Activated T-cell treated with anti-CD3 and anti-CD28 coated beads, Interleukin-2, amount 50 U/mL, for 4 hours (primary cell): ENCODE results near the gene GRK4. TPM values are rescaled to one million over a fixed set of nuclear protein-coding genes. Genes with fewer than 3 reads are reported as not detected.
A peak's percentile ranks its signal among the peaks of the same experiment; 100 is the strongest.
"Not testable (repeated sequence)": the region's sequence is repeated elsewhere in the genome, so short reads cannot be mapped to it uniquely, and the experiment has no call there.

Experiments
- ATAC-seq, 2 donors: fragments of 200-7000 bp; cut with Tn5 transposase; one replicate each; pipeline ENCODE4 v1.10.0; 2021
- DNase-seq: peaks from one replicate; pipeline ENCODE4 v3.0.0-alpha.2; 2020
- H3K27me3 Mint-ChIP-seq: one replicate; pipeline ENCODE4 v1.8.0; 2021; ENCODE audit warnings: low read depth, mixed read lengths
- H3K36me3 Mint-ChIP-seq: one replicate; pipeline ENCODE4 v1.8.0; 2022; ENCODE audit warnings: mixed read lengths; ENCODE audit not compliant: insufficient read depth
- H3K4me1 Mint-ChIP-seq: one replicate; pipeline ENCODE4 v1.8.0; 2021; ENCODE audit warnings: low read depth, mixed read lengths
- H3K4me3 Mint-ChIP-seq: one replicate; pipeline ENCODE4 v1.8.0; 2021; ENCODE audit warnings: mild to moderate bottlenecking, moderate library complexity, mixed read lengths
- H3K9me3 Mint-ChIP-seq: one replicate; pipeline ENCODE4 v1.8.0; 2021; ENCODE audit warnings: mixed read lengths
- total RNA-seq, 3 donors: library from RNA; stranded (reverse); gene quantifications; one replicate each; pipeline ENCODE4 v1.2.1, GENCODE V29; 2021

Gene GRK4
- 1 to 10 TPM; 2.7 to 3.0 (median 2.9) TPM for total RNA-seq

GRCh38 chr4:2963175-2963965 is at the start of gene GRK4, which contains the start of gene NOP14:
GRK4 (plus strand) TSS chr4:2963571; CDS start chr4:2964071, 500 bp downstream.
NOP14 (minus strand) TSS chr4:2963406; CDS start chr4:2963319, 87 bp downstream.
- Mint-ChIP-seq H3K4me1 (peaks cover 32% of the 10 kb centered on the region), H3K36me3 (peaks cover 17% of the 10 kb centered on the region), H3K27me3 (no peaks in the 10 kb centered on the region), H3K4me3 (peak within 1 kb of the TSS; percentile 90), H3K9me3 (no peaks in the 10 kb centered on the region)
- peak; percentile 89 for ATAC-seq
- DNase-seq: peak; percentile 96

DNA sequence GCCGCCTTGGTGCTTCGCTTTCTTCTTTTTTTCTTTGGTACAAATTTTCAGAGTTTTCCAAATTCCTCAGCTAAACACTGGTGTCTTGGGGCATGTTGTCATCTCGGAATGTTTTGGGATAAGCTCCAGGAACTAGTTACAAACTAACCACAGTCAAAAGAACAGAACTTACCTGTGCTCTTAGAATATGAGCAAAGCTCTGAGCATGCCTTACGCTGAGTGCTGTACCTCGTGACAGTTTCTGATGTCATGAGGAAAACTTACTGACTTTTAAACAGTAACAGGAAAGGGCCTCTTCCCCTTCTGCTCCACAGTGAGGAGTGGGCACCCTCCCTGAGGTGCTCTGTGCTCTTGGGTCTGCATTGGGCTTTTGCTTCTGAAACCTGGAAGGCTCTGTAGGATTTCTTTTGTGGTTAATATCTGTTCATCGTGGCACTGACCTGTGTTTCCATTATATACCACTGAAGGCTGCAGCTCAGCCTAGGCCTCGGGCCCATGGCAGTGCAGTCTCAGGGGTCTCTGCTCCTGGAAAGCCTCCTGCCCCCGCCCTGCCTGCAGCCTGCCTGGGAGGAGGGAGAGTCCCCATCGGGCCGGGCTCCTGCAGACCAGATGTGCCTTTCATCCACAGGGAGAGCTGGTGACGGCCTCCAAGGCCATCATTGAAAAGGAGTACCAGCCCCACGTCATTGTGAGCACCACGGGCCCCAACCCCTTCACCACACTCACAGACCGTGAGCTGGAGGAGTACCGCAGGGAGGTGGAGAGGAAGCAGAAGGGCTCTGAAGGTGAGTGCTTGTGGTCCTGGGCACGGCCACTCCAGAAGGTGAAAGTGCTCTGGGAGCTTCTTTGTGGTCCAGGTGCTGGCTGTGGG is 48.9 kb upstream of the GRK4 start:
- DNase-seq (no peak), ATAC-seq (peak in 1 of 2 donors; percentile 30)
- Mint-ChIP-seq H3K4me1 (peaks cover 19% of the 10 kb centered on the region), H3K4me3 (no peak overlapping the region), H3K9me3 (no peaks in the 10 kb centered on the region), H3K36me3 (peaks cover 42% of the 10 kb centered on the region), H3K27me3 (no peaks in the 10 kb centered on the region)

DNA sequence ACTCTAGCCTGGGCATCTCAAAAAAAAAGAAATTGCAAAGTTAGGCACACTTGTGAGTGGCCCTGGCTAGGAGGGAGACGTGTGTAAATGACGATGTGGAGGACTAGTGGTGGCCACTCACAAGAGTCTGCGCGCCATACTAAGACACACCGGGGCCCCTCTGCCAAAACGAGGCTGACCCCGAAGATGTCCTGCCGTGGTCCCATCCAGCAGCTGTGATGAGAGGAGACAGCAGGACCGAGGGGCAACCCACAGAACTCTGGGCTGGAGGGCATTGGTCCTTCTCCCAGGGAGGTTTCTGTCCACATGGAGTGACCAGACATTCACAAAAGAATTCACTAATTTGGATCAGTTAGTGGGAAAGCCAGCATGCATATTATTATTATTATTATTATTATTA is 47.6 kb upstream of the GRK4 start:
- no peak for ATAC-seq
- Mint-ChIP-seq H3K36me3 (peaks cover 48% of the 10 kb centered on the region), H3K27me3 (no peaks in the 10 kb centered on the region), H3K4me1 (peaks cover 32% of the 10 kb centered on the region), H3K4me3 (no peak overlapping the region), H3K9me3 (no peaks in the 10 kb centered on the region)
- no peak for DNase-seq

DNA sequence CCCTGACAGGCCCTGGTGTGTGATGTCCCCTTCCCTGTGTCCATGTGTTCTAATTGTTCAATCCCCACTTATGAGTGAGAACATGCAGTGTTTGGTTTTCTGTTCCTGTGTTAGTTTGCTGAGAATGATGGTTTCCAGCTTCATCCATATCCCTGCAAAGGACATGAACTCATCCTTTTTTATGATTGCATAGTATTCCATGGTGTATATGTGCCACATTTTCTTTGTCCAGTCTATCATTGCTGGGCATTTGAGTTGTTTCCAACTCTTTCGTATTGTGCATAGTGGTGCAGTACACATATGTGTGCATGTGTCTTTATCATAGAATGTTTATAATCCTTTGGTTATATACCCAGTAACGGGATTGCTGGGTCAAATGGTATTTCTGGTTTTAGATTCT is 46.7 kb upstream of the GRK4 start:
- ATAC-seq, H3K9me3 Mint-ChIP-seq, H3K4me3 Mint-ChIP-seq, DNase-seq, H3K27me3 Mint-ChIP-seq: not testable (repeated sequence)
- Mint-ChIP-seq H3K4me1 (peaks cover 39% of the 10 kb centered on the region), H3K36me3 (peaks cover 48% of the 10 kb centered on the region)

GRCh38 chr4:2918300-2918699 is 45.1 kb upstream of the GRK4 start:
- Mint-ChIP-seq H3K36me3 (peaks cover 54% of the 10 kb centered on the region), H3K4me1 (peaks cover 54% of the 10 kb centered on the region)
- H3K9me3 Mint-ChIP-seq, ATAC-seq, H3K27me3 Mint-ChIP-seq, DNase-seq, H3K4me3 Mint-ChIP-seq: not testable (repeated sequence)

- H3K4me3 Mint-ChIP-seq, H3K27me3 Mint-ChIP-seq, H3K9me3 Mint-ChIP-seq, ATAC-seq, DNase-seq: not testable (repeated sequence)
- peaks cover 58% of the 10 kb centered on the region for H3K4me1 Mint-ChIP-seq
- peaks cover 54% of the 10 kb centered on the region for H3K36me3 Mint-ChIP-seq
Observed at GRCh38 chr4:2918714-2919113, 44.7 kb upstream of the GRK4 start.

- not testable (repeated sequence) for ATAC-seq, DNase-seq, H3K9me3 Mint-ChIP-seq, H3K27me3 Mint-ChIP-seq, H3K4me3 Mint-ChIP-seq
- Mint-ChIP-seq H3K36me3 (peaks cover 42% of the 10 kb centered on the region), H3K4me1 (peaks cover 56% of the 10 kb centered on the region)
Observed at GRCh38 chr4:2922453-2923101, 40.8 kb upstream of the GRK4 start.

DNA sequence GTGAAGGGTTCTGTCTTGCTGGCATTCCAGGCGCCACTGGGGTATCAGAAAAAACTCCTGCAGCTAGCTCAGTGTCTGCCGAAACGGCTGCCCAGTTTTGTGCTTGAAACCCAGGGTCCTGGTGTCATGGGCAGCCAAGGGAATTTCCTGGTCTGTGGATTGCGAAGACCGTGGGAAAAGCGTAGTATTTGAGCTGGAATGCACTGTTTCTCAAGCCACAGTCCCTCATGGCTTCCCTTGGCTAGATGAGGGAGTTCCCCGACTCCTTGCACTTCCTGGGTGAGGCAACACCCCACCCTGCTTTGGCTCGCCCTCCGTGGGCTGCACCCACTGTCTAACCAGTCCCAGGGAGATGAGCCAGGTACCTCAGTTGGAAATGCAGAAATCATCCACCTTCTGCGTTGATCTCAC is 40.2 kb upstream of the GRK4 start:
- Mint-ChIP-seq H3K9me3 (no peaks in the 10 kb centered on the region), H3K4me1 (peaks cover 50% of the 10 kb centered on the region), H3K4me3 (no peak overlapping the region), H3K36me3 (peaks cover 42% of the 10 kb centered on the region), H3K27me3 (no peaks in the 10 kb centered on the region)
- ATAC-seq: peak in 1 of 2 donors; percentile 25
- DNase-seq: no peak

DNA sequence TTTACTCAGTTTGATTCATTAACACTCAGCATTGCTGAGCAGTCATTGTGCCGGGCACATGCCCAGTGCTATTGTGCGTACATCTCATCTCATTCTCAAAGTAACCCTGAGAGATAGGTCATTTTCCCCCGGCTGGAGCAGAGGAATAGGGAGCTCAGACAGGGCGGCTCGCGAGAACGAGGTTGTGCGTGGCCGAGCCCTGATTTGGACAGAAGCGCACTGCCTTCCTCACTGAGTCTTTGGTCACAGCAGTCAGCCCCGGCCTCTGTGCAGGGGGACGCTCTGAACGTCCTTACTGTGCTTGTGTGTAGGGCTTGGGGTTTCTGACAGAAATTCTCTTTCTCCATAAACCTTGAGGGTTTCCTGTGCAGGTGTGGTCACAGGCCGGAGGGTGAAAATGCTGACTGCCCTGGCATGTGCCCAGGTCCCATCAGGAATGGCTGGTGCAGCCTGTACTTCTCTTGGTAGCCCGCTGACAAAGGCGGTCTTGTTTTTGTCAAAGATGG is 39.6 kb upstream of the GRK4 start:
- no peak for DNase-seq
- no peak for ATAC-seq
- Mint-ChIP-seq H3K36me3 (peaks cover 38% of the 10 kb centered on the region), H3K4me3 (no peak overlapping the region), H3K9me3 (no peaks in the 10 kb centered on the region), H3K27me3 (no peaks in the 10 kb centered on the region), H3K4me1 (peaks cover 44% of the 10 kb centered on the region)

DNA sequence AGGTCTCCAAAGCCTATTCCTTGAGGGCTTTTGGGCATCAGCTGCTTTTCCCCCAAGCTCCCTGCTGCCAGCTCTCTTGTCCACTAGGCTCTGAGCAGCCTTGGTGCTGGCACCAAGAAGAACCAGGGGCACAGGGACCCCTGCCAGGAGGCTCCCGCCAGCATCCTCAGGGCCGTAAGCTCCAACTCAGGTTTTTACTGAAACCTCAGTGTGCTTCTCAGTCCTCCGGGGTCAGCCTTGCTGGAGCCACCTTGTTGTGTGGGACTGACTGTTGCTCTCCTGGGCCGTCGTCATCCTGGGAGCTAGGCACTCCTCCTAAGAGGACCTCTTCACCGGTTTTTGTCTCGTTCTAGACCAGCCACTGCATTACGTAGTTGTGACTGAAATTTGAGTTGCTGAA is 39.1 kb upstream of the GRK4 start:
- peaks cover 41% of the 10 kb centered on the region for H3K36me3 Mint-ChIP-seq
- DNase-seq: no peak
- no peak for ATAC-seq
- H3K27me3 Mint-ChIP-seq: no peaks in the 10 kb centered on the region
- H3K4me3 Mint-ChIP-seq: no peak overlapping the region
- peaks cover 43% of the 10 kb centered on the region for H3K4me1 Mint-ChIP-seq
- H3K9me3 Mint-ChIP-seq: no peaks in the 10 kb centered on the region

DNA sequence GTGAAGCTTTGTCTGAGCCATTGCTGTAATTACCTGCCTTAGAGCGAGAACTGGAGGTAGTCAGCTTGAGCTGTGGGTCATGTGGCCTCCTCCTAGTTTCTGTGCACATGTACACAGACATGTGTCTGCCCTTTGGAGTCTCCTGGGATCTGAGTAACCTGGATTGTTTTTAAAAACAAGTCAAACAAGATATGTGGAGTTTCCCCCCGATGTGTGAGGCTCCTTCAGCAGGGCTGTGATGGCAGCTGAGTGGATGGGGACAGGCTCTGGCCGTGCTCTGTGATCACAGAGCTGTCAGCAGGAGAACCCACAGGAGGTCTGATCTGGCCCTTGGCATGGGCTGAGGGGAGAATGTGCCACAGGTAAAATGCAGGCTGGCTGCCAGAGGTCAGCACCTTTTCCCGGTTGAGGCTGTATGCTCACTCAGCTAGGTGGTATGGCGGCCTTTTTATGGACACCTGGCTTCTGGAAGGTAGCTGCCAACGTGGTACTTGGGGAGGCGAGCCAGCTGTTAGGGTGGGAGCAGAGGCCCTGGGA is 38.5 kb upstream of the GRK4 start:
- H3K27me3 Mint-ChIP-seq: no peaks in the 10 kb centered on the region
- H3K4me1 Mint-ChIP-seq: peaks cover 38% of the 10 kb centered on the region
- DNase-seq: no peak
- H3K36me3 Mint-ChIP-seq: peaks cover 35% of the 10 kb centered on the region
- no peaks in the 10 kb centered on the region for H3K9me3 Mint-ChIP-seq
- ATAC-seq: no peak
- H3K4me3 Mint-ChIP-seq: no peak overlapping the region

DNA sequence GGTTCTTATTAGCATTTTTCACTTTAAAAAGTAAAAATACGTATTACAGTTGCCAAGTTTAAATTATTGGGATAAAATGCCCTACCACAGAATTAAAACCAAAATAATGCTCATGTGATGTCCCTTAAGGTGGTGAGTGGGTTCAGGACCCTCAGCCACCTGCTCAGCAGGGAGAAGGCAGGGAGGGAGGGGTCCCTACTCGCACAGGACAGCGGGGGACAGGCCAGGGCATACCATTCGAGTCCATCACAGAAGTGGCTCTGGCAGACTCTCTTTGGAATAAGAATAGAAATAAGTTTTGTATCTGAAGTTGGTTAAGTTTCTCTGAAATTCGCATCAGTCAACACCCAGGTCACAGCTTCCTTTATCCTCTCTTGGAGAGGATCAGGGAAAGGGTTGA is 37.9 kb upstream of the GRK4 start:
- Mint-ChIP-seq H3K9me3 (no peaks in the 10 kb centered on the region), H3K4me3 (no peak overlapping the region), H3K27me3 (no peaks in the 10 kb centered on the region), H3K4me1 (peaks cover 31% of the 10 kb centered on the region), H3K36me3 (peaks cover 30% of the 10 kb centered on the region)
- no peak for ATAC-seq
- DNase-seq: no peak

GRCh38 chr4:2925931-2926860 is 37.2 kb upstream of the GRK4 start:
- Mint-ChIP-seq H3K9me3 (no peaks in the 10 kb centered on the region), H3K27me3 (no peaks in the 10 kb centered on the region), H3K4me1 (peaks cover 26% of the 10 kb centered on the region), H3K4me3 (no peak overlapping the region), H3K36me3 (peaks cover 28% of the 10 kb centered on the region)
- DNase-seq: peak; percentile 3
- ATAC-seq: no peak
